ENCODE measurements around the gene AKR1E2.
A peak's percentile ranks its signal among the peaks of the same experiment; 100 is the strongest.

AKR1E2 gene

GRCh38 chr10:4845766-4846165 lies 19.8 kb downstream of the AKR1E2 start:
- no peak for DNase-seq (ENCODE audit: low spot score)

- DNase-seq (ENCODE audit: low spot score), result no peak
Observed at GRCh38 chr10:4846775-4847174, 20.8 kb downstream of the AKR1E2 start.

GRCh38 chr10:4847561-4848355 lies 21.8 kb downstream of the AKR1E2 start:
- DNase-seq (ENCODE audit: low spot score), result no peak

- no peak for DNase-seq (ENCODE audit: low spot score)
Observed at GRCh38 chr10:4848356-4849041, 22.5 kb downstream of the AKR1E2 start.

- DNase-seq (ENCODE audit: low spot score), result no peak
Observed at GRCh38 chr10:4849042-4849402, 23.0 kb downstream of the AKR1E2 start.

- peak; percentile 83 for DNase-seq (ENCODE audit: low spot score)
Observed at GRCh38 chr10:4849555-4850242, 23.7 kb downstream of the AKR1E2 start.

- DNase-seq (ENCODE audit: low spot score), result no peak
Observed at GRCh38 chr10:4850397-4850796, 24.4 kb downstream of the AKR1E2 start.

- DNase-seq (ENCODE audit: low spot score), result no peak
Observed at GRCh38 chr10:4851176-4851575, 25.2 kb downstream of the AKR1E2 start.

- DNase-seq (ENCODE audit: low spot score), result no peak
Observed at GRCh38 chr10:4851846-4852245, 25.8 kb downstream of the AKR1E2 start.

GRCh38 chr10:4865945-4866661 lies 40.1 kb downstream of the AKR1E2 start:
- no peak for DNase-seq (ENCODE audit: low spot score)

GRCh38 chr10:4867109-4867519 lies 41.1 kb downstream of the AKR1E2 start:
- DNase-seq (ENCODE audit: low spot score), result no peak

- DNase-seq (ENCODE audit: low spot score), result no peak
Observed at GRCh38 chr10:4867520-4868356, 41.7 kb downstream of the AKR1E2 start.

GRCh38 chr10:4868357-4868657 lies 42.3 kb downstream of the AKR1E2 start:
- no peak for DNase-seq (ENCODE audit: low spot score)

GRCh38 chr10:4882704-4883078 lies 56.7 kb downstream of the AKR1E2 start:
- DNase-seq (ENCODE audit: low spot score), result no peak

GRCh38 chr10:4883079-4883739 lies 57.2 kb downstream of the AKR1E2 start:
- DNase-seq (ENCODE audit: low spot score), result no peak

GRCh38 chr10:4885162-4885561 lies 59.2 kb downstream of the AKR1E2 start:
- DNase-seq (ENCODE audit: low spot score), result no peak

GRCh38 chr10:4887501-4887900 lies 61.5 kb downstream of the AKR1E2 start:
- no peak for DNase-seq (ENCODE audit: low spot score)

GRCh38 chr10:4888236-4888635 lies 62.2 kb downstream of the AKR1E2 start:
- DNase-seq (ENCODE audit: low spot score), result no peak

GRCh38 chr10:4889959-4890358 lies 64.0 kb downstream of the AKR1E2 start:
- DNase-seq (ENCODE audit: low spot score), result no peak

- DNase-seq (ENCODE audit: low spot score), result no peak
Observed at GRCh38 chr10:4892681-4893080, 66.7 kb downstream of the AKR1E2 start.

- DNase-seq (ENCODE audit: low spot score), result no peak
Observed at GRCh38 chr10:4894335-4894734, 68.3 kb downstream of the AKR1E2 start.
